ENCODE measurements around the gene SMAD6. TPM values are rescaled to one million over a fixed set of nuclear protein-coding genes. Genes with fewer than 3 reads are reported as not detected.
"Not testable (repeated sequence)": the region's sequence is repeated elsewhere in the genome, so short reads cannot be mapped to it uniquely, and the experiment has no call there.

Gene SMAD6
- total RNA-seq, 1 experiment from 2014 or later, result 8.9 TPM

- Mint-ChIP-seq H3K4me1 (ENCODE audit: low read depth, unreplicated experiment) (no peaks in the 10 kb centered on the region), H3K9me3 (ENCODE audit: unreplicated experiment) (no peaks in the 10 kb centered on the region), H3K27me3 (ENCODE audit: insufficient read depth, unreplicated experiment) (no peaks in the 10 kb centered on the region), H3K27ac (ENCODE audit: unreplicated experiment) (no peak overlapping the region), H3K4me3 (ENCODE audit: unreplicated experiment) (no peak overlapping the region), H3K36me3 (ENCODE audit: insufficient read depth, unreplicated experiment) (no peaks in the 10 kb centered on the region)
- TF ChIP-seq, protein P1, sequence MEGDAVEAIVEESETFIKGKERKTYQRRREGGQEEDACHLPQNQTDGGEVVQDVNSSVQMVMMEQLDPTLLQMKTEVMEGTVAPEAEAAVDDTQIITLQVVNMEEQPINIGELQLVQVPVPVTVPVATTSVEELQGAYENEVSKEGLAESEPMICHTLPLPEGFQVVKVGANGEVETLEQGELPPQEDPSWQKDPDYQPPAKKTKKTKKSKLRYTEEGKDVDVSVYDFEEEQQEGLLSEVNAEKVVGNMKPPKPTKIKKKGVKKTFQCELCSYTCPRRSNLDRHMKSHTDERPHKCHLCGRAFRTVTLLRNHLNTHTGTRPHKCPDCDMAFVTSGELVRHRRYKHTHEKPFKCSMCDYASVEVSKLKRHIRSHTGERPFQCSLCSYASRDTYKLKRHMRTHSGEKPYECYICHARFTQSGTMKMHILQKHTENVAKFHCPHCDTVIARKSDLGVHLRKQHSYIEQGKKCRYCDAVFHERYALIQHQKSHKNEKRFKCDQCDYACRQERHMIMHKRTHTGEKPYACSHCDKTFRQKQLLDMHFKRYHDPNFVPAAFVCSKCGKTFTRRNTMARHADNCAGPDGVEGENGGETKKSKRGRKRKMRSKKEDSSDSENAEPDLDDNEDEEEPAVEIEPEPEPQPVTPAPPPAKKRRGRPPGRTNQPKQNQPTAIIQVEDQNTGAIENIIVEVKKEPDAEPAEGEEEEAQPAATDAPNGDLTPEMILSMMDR (IDR thresholded peaks at IDR 0.05; ENCODE audit: insufficient read depth in 1 of 2, low read depth in 1 of 2, low read length in 1 of 2, severe bottlenecking in 1 of 2, unreplicated experiment in 1 of 2), result no peak
- no peaks in the 10 kb centered on the region for H3K27me3 ChIP-seq (replicated peaks; ENCODE audit: control insufficient read depth, insufficient read depth, low read length)
- DNase-seq, result no peak
- H3K4me1 ChIP-seq, result no peaks in the 10 kb centered on the region
- POLR2A ChIA-PET, result no interaction called here
- no peaks in the 10 kb centered on the region for H3K9me3 ChIP-seq
- H3K4me3 ChIP-seq (ENCODE audit: low read depth, low read length), result no peak overlapping the region
- H3K36me3 ChIP-seq (ENCODE audit: control insufficient read depth, insufficient read depth, low read length), result no peaks in the 10 kb centered on the region
- intact Hi-C loops (cut with micrococcal nuclease; ENCODE audit: unreplicated experiment), result no loop called here
- CTCF ChIA-PET, result no interaction called here
- no TSS peak for BruUV-seq (replicated peaks)
Measured at GRCh38 chr15:66826507-66826906, 124.5 kb downstream of the SMAD6 start.

DNA sequence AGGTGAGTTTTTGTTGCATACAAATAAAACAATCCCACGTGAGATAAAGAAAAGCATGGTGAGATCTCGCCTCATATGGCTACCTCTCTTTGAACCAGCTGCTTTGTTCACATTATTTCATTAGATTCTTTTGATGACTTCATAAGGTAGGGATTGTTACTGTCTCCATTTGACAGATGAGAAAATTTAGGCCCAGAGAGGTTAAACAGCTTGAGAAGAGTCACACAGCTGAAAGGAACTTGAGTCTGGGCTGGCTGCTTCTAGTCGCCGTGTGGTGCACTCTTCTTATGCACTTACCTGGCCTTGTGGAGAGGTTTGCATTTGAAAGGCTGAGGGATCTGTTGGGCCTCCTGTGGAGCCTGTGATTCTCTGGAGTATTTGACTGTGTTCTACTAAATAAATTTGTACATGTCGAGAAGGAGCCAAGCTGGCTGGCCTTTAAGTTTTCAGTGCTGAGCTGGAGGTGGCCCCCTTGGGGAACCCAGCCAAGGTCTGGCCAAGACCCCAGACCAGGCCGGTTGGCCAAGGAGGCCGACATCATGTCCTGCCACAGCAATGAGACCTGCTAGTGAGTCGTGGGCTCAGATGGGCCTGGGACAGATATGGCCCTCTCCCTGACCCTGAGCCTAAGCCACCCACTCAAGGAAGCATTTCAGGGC is 125.1 kb downstream of the SMAD6 start:
- DNase-seq, result no peak
- no peaks in the 10 kb centered on the region for H3K9me3 Mint-ChIP-seq (ENCODE audit: unreplicated experiment)
- H3K27me3 Mint-ChIP-seq (ENCODE audit: insufficient read depth, unreplicated experiment), result no peaks in the 10 kb centered on the region
- no peaks in the 10 kb centered on the region for H3K4me1 Mint-ChIP-seq (ENCODE audit: low read depth, unreplicated experiment)
- no peak overlapping the region for H3K4me3 Mint-ChIP-seq (ENCODE audit: unreplicated experiment)
- no peaks in the 10 kb centered on the region for H3K4me1 ChIP-seq
- no peaks in the 10 kb centered on the region for H3K36me3 ChIP-seq (ENCODE audit: control insufficient read depth, insufficient read depth, low read length)
- H3K4me3 ChIP-seq (ENCODE audit: low read depth, low read length), result no peak overlapping the region
- ChIA-PET POLR2A (no interaction called here), CTCF (no interaction called here)
- no peaks in the 10 kb centered on the region for H3K27me3 ChIP-seq (replicated peaks; ENCODE audit: control insufficient read depth, insufficient read depth, low read length)
- no peaks in the 10 kb centered on the region for H3K36me3 Mint-ChIP-seq (ENCODE audit: insufficient read depth, unreplicated experiment)
- TF ChIP-seq, protein P1 (IDR thresholded peaks at IDR 0.05; ENCODE audit: insufficient read depth in 1 of 2, low read depth in 1 of 2, low read length in 1 of 2, severe bottlenecking in 1 of 2, unreplicated experiment in 1 of 2), result no peak
- H3K27ac Mint-ChIP-seq (ENCODE audit: unreplicated experiment), result no peak overlapping the region
- no peaks in the 10 kb centered on the region for H3K9me3 ChIP-seq
- BruUV-seq (replicated peaks), result no TSS peak
- intact Hi-C loops (cut with micrococcal nuclease; ENCODE audit: unreplicated experiment), result no loop called here

- no peaks in the 10 kb centered on the region for H3K36me3 ChIP-seq (ENCODE audit: control insufficient read depth, insufficient read depth, low read length)
- no peaks in the 10 kb centered on the region for H3K27me3 ChIP-seq (replicated peaks; ENCODE audit: control insufficient read depth, insufficient read depth, low read length)
- intact Hi-C loops (cut with micrococcal nuclease; ENCODE audit: unreplicated experiment), result no loop called here
- H3K9me3 Mint-ChIP-seq (ENCODE audit: unreplicated experiment), result no peaks in the 10 kb centered on the region
- H3K4me3 Mint-ChIP-seq (ENCODE audit: unreplicated experiment), result no peak overlapping the region
- POLR2A ChIA-PET, result no interaction called here
- TF ChIP-seq, protein P1 (IDR thresholded peaks at IDR 0.05; ENCODE audit: insufficient read depth in 1 of 2, low read depth in 1 of 2, low read length in 1 of 2, severe bottlenecking in 1 of 2, unreplicated experiment in 1 of 2), result no peak
- no peak for DNase-seq
- H3K27ac Mint-ChIP-seq (ENCODE audit: unreplicated experiment), result no peak overlapping the region
- no peaks in the 10 kb centered on the region for H3K4me1 ChIP-seq
- BruUV-seq (replicated peaks), result no TSS peak
- no peaks in the 10 kb centered on the region for H3K27me3 Mint-ChIP-seq (ENCODE audit: insufficient read depth, unreplicated experiment)
- H3K4me3 ChIP-seq (ENCODE audit: low read depth, low read length), result no peak overlapping the region
- CTCF ChIA-PET, result no interaction called here
- no peaks in the 10 kb centered on the region for H3K4me1 Mint-ChIP-seq (ENCODE audit: low read depth, unreplicated experiment)
- no peaks in the 10 kb centered on the region for H3K36me3 Mint-ChIP-seq (ENCODE audit: insufficient read depth, unreplicated experiment)
- no peaks in the 10 kb centered on the region for H3K9me3 ChIP-seq
Measured at GRCh38 chr15:66827698-66828055, 125.6 kb downstream of the SMAD6 start.

GRCh38 chr15:66828817-66829541 is 126.9 kb downstream of the SMAD6 start:
- H3K27ac Mint-ChIP-seq (ENCODE audit: unreplicated experiment); H3K27me3 ChIP-seq (replicated peaks; ENCODE audit: control insufficient read depth, insufficient read depth, low read length); H3K4me3 Mint-ChIP-seq (ENCODE audit: unreplicated experiment); H3K4me3 ChIP-seq (ENCODE audit: low read depth, low read length); H3K9me3 ChIP-seq; H3K4me1 ChIP-seq; H3K36me3 ChIP-seq (ENCODE audit: control insufficient read depth, insufficient read depth, low read length); H3K4me1 Mint-ChIP-seq (ENCODE audit: low read depth, unreplicated experiment); intact Hi-C loops (cut with micrococcal nuclease; ENCODE audit: unreplicated experiment); CTCF ChIA-PET; H3K36me3 Mint-ChIP-seq (ENCODE audit: insufficient read depth, unreplicated experiment); POLR2A ChIA-PET; BruUV-seq (replicated peaks); H3K9me3 Mint-ChIP-seq (ENCODE audit: unreplicated experiment); H3K27me3 Mint-ChIP-seq (ENCODE audit: insufficient read depth, unreplicated experiment); DNase-seq: not testable (repeated sequence)

All from Caco-2 (cell line).